ENCODE measurements around the gene FBF1.

Gene FBF1

GRCh38 chr17:75945211-75945610, 4.4 kb upstream of the FBF1 start:
- no peak for ATAC-seq

- ATAC-seq: no peak
Observed at GRCh38 chr17:75943491-75943890, 2.6 kb upstream of the FBF1 start.

GRCh38 chr17:75942473-75942872, 1.6 kb upstream of the FBF1 start:
- ATAC-seq: no peak

- ATAC-seq: no peak
Observed at GRCh38 chr17:75941442-75941819, 589 bp upstream of the FBF1 start.

- ATAC-seq: no peak
Observed at GRCh38 chr17:75937652-75938051, 3.2 kb downstream of the FBF1 start.

- no peak for ATAC-seq
Observed at GRCh38 chr17:75933808-75934207, 7.0 kb downstream of the FBF1 start.

GRCh38 chr17:75932852-75933251, 8.0 kb downstream of the FBF1 start:
- ATAC-seq: no peak

GRCh38 chr17:75931062-75931461, 9.8 kb downstream of the FBF1 start:
- ATAC-seq: no peak

GRCh38 chr17:75927286-75927922, 13.4 kb downstream of the FBF1 start:
- no peak for ATAC-seq

GRCh38 chr17:75926456-75926855, 14.4 kb downstream of the FBF1 start:
- ATAC-seq: no peak

GRCh38 chr17:75925912-75926311, 14.9 kb downstream of the FBF1 start:
- no peak for ATAC-seq

GRCh38 chr17:75925103-75925502, 15.7 kb downstream of the FBF1 start:
- ATAC-seq: no peak

GRCh38 chr17:75922963-75923874, 17.6 kb downstream of the FBF1 start:
- ATAC-seq: no peak

GRCh38 chr17:75922173-75922961, 18.5 kb downstream of the FBF1 start:
- no peak for ATAC-seq

- no peak for ATAC-seq
Observed at GRCh38 chr17:75921596-75921995, 19.2 kb downstream of the FBF1 start.

GRCh38 chr17:75920045-75920560, 20.7 kb downstream of the FBF1 start:
- ATAC-seq: no peak

- no peak for ATAC-seq
Observed at GRCh38 chr17:75919611-75920010, 21.2 kb downstream of the FBF1 start.

GRCh38 chr17:75917917-75918445, 22.9 kb downstream of the FBF1 start:
- ATAC-seq: no peak

GRCh38 chr17:75917141-75917916, 23.5 kb downstream of the FBF1 start:
- ATAC-seq: no peak

- ATAC-seq: no peak
Observed at GRCh38 chr17:75915268-75915667, 25.6 kb downstream of the FBF1 start.

GRCh38 chr17:75914643-75915267, 26.1 kb downstream of the FBF1 start:
- ATAC-seq: no peak

Measured in activated CD4-positive, CD25-positive, alpha-beta regulatory T cell treated with anti-CD3 and anti-CD28 coated beads, Interleukin-2, amount 50 U/mL, for 24 hours (primary cell).